WERI-Rb-1 (cell line): ENCODE results near the gene ELF5.
A peak's percentile ranks its signal among the peaks of the same experiment; 100 is the strongest.

Source experiments
- DNase-seq: peaks from one replicate; pipeline ENCODE4 v3.0.0-alpha.2; 2020
- H3K27ac ChIP-seq: fragments of 250-450 bp; sonication (Bioruptor Pico); 2 replicates; pipeline ENCODE4 v1.5.1; 2020; ENCODE audit warnings: mild to moderate bottlenecking, moderate library complexity
- H3K27me3 ChIP-seq: fragments of 250-450 bp; sonication (Bioruptor Pico); 2 replicates; pipeline ENCODE4 v1.5.1; 2021; ENCODE audit warnings: mild to moderate bottlenecking, low read depth, moderate library complexity; ENCODE audit not compliant: insufficient read depth, severe bottlenecking
- H3K36me3 ChIP-seq: fragments of 250-450 bp; sonication (Bioruptor Pico); 2 replicates; pipeline ENCODE4 v1.5.1; 2020; ENCODE audit warnings: mild to moderate bottlenecking, moderate library complexity
- H3K4me3 ChIP-seq: 2 replicates; pipeline ENCODE4 v1.5.1; 2011; ENCODE audit warnings: low read depth, mild to moderate bottlenecking, control low read depth, low read length
- H3K9me3 ChIP-seq: fragments of 250-450 bp; sonication (Bioruptor Pico); 2 replicates; pipeline ENCODE4 v1.5.1; 2021; ENCODE audit warnings: mild to moderate bottlenecking, moderate library complexity; ENCODE audit not compliant: severe bottlenecking
- TF ChIP-seq, protein P1 (sequence below): IDR thresholded peaks from 2 replicates; pipeline ENCODE4 v1.5.1; 2011; ENCODE audit warnings: low read depth, mild to moderate bottlenecking, control low read depth, inconsistent platforms, low read length

ELF5 gene

DNA sequence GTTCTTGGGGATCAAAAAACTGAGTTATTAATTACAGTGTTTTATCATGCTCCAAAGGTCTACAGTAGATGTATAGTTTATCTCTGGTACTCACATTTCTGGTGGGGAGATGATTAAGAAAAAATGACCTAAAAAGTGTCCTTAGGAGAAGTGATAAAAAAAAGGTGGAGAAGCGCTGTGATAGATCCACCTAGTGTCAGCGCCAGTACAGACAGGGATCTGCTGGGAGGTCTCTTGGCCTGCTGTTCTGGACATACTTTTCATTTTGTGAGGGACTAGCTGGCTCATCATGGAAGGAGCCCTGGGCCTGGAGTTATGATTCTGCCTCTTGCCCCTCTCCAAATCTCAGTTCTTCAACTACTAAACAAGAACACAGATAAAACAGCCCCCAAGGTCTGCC, 2.9 kb downstream of the ELF5 start:
- H3K27ac ChIP-seq, result no peak overlapping the region
- H3K27me3 ChIP-seq, result no peaks in the 10 kb centered on the region
- TF ChIP-seq, protein P1, sequence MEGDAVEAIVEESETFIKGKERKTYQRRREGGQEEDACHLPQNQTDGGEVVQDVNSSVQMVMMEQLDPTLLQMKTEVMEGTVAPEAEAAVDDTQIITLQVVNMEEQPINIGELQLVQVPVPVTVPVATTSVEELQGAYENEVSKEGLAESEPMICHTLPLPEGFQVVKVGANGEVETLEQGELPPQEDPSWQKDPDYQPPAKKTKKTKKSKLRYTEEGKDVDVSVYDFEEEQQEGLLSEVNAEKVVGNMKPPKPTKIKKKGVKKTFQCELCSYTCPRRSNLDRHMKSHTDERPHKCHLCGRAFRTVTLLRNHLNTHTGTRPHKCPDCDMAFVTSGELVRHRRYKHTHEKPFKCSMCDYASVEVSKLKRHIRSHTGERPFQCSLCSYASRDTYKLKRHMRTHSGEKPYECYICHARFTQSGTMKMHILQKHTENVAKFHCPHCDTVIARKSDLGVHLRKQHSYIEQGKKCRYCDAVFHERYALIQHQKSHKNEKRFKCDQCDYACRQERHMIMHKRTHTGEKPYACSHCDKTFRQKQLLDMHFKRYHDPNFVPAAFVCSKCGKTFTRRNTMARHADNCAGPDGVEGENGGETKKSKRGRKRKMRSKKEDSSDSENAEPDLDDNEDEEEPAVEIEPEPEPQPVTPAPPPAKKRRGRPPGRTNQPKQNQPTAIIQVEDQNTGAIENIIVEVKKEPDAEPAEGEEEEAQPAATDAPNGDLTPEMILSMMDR, result no peak
- no peak for DNase-seq
- no peaks in the 10 kb centered on the region for H3K36me3 ChIP-seq
- no peak overlapping the region for H3K4me3 ChIP-seq
- no peaks in the 10 kb centered on the region for H3K9me3 ChIP-seq

DNA sequence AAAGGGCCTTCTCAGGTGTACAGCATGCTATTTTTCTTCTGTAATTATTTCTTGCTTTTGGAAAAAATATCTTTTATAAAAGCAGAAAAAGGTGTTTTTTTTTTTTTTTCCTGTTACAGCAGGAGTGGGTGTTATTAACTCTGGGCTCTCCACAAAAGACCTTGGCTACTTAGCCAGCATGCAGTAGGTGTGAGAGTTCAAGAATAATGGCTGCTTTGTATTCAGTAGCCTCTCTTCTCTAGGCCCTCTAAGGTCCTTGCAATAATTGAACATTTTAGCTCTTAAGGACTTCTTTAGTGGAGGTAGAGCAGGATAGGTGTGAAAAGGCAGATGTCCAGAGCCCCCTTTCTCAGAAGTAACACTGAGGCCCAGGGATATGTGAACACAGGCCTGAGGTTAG, 3.4 kb downstream of the ELF5 start:
- Histone ChIP-seq H3K36me3 (no peaks in the 10 kb centered on the region), H3K27ac (no peak overlapping the region), H3K27me3 (no peaks in the 10 kb centered on the region), H3K4me3 (no peak overlapping the region), H3K9me3 (no peaks in the 10 kb centered on the region)
- TF ChIP-seq, protein P1, result no peak
- no peak for DNase-seq

DNA sequence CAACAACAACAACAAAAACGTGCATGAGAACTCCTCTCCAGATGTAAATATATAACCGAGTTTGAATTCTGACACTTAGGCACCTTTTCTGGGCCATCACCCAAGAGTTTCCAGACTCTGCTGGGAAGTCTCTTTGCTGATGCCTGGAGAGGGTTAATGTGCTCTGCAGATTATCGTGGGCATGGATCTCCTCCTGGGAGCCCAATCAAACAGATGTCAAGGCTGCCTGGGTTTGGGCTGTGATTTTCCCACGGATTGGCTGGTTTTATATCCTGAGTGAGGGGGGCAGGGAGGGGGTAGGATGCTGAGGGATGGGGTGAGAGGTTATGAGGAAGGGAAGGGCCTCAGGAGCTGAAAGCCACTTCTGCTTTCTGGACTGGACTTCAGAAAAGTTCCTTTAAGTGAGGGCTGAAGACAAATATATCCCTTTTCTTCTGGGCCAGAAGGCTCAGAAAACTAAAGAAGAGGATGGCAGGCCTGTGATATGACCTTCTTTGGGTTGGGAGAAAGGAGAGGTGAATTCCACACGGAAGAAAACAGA, 4.2 kb downstream of the ELF5 start:
- peak; percentile 48 for DNase-seq
- H3K36me3 ChIP-seq, result no peaks in the 10 kb centered on the region
- no peak overlapping the region for H3K4me3 ChIP-seq
- H3K27ac ChIP-seq, result no peak overlapping the region
- H3K9me3 ChIP-seq, result no peaks in the 10 kb centered on the region
- TF ChIP-seq, protein P1, result no peak
- H3K27me3 ChIP-seq, result no peaks in the 10 kb centered on the region

DNA sequence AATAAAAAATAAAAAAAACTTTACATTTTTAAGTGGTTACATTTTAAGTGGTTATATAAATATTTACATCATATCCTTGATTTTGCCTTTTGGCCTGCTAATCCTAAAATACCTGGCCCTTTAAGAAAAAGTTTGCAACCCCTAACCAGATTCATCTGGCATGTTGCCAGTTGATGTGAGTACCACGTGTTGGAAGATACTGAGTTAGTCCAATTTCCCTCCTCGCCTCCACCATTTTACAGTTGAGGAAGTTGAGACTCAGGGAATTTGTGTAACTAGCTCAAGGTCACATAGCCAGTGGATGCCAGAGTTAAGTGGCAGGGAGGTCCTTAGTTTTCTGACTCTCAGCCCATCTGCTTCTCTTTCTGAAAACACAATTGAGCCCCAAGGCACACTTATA, 5.1 kb downstream of the ELF5 start:
- Histone ChIP-seq H3K36me3 (no peaks in the 10 kb centered on the region), H3K9me3 (no peaks in the 10 kb centered on the region), H3K4me3 (no peak overlapping the region), H3K27ac (no peak overlapping the region), H3K27me3 (no peaks in the 10 kb centered on the region)
- no peak for DNase-seq
- TF ChIP-seq, protein P1, result no peak

DNA sequence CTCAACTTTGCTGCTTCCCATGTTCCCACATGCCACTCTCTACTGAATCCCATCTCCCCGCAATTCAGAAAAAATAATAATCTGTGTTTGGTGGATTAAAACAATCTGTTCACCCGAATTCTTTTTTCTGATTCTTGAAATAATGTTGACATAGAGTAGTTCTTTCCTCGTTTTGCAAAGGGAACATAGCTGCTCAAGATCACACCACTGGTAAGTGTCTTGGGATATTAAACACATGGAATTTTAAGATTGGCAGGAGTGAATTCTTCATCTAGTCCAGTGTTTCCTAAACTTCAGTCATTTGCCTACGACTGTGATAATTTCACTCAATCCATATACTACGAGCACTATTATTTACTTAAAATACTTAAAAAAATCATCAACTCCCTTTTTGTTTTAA, 6.0 kb downstream of the ELF5 start:
- H3K27ac ChIP-seq, result no peak overlapping the region
- H3K9me3 ChIP-seq, result no peaks in the 10 kb centered on the region
- TF ChIP-seq, protein P1, result no peak
- H3K36me3 ChIP-seq, result no peaks in the 10 kb centered on the region
- H3K4me3 ChIP-seq, result no peak overlapping the region
- DNase-seq, result no peak
- no peaks in the 10 kb centered on the region for H3K27me3 ChIP-seq

DNA sequence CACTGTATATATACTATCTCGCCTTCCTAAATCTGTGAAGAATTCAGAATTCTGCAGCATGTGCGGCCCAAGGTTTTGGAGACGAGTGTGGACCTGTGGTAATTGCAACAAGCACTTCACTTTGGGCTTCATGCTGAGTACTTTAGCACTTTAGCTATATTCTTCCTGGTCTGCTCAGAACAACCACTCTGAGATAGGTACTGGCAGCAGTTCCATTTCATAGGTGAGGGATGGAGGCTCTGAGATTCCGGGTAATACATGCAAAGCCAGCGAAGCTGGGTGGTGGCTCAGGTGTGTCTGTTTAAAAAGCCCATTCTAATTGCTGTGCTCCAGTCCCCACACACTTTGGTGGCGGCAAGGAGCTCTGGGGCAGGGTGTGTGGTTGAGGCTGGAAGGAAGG, 6.4 kb downstream of the ELF5 start:
- H3K27ac ChIP-seq, result no peak overlapping the region
- no peak for DNase-seq
- H3K9me3 ChIP-seq, result no peaks in the 10 kb centered on the region
- TF ChIP-seq, protein P1, result no peak
- no peak overlapping the region for H3K4me3 ChIP-seq
- no peaks in the 10 kb centered on the region for H3K36me3 ChIP-seq
- no peaks in the 10 kb centered on the region for H3K27me3 ChIP-seq
